ENCODE data around the gene ANKRD50. TPM values are rescaled to one million over a fixed set of nuclear protein-coding genes. Genes with fewer than 3 reads are reported as not detected.

The ANKRD50 gene
- total and polyA plus RNA-seq, 9 of the 15 experiments (the other 6 are each of a cell fraction or from before 2014, with no cell fraction given) = 2.0 to 8.0 (median 6.2) TPM

- TF ChIP-seq CGGBP1 (CRISPR knock-in tag; IDR thresholded peaks at IDR 0.05) = no peak
- no peak for TF ChIP-seq HIVEP1 (CRISPR knock-in tag; IDR thresholded peaks at IDR 0.05)
These were observed 7.1 kb downstream of the ANKRD50 start (continued) for GRCh38 chr4:124705393-124705792.

- Histone ChIP-seq H3K27ac (ENCODE audit: extremely low read depth, low read depth, low read length) (no peak overlapping the region), H3K9ac (ENCODE audit: insufficient read depth in 1 of 2, low read depth in 2 of 2, low read length in 2 of 2) (no peak overlapping the region), H4K20me1 (replicated peaks; ENCODE audit: control insufficient read depth, insufficient read depth, low read length) (no peaks in the 10 kb centered on the region), H3K36me3 (ENCODE audit: control insufficient read depth, insufficient read depth, low read length) (peaks cover 25% of the 10 kb centered on the region; the same call in 2 of the 3 replicates), H3K4me1 (replicated peaks in 1 of 2; ENCODE audit: control insufficient read depth in 2 of 2, insufficient read depth in 2 of 2, low read length in 2 of 2) (peaks cover 0 to under 1% of the 10 kb centered on the region in 2 experiments; a peak in 2 of 5 replicates), H3K9me1 (ENCODE audit: control insufficient read depth, insufficient read depth, low read length) (no peaks in the 10 kb centered on the region), H3K79me2 (ENCODE audit: control insufficient read depth, insufficient read depth, low read length) (peaks cover 39% of the 10 kb centered on the region), H3K27me3 (ENCODE audit: control insufficient read depth in 2 of 2, insufficient read depth in 2 of 2, low read length in 2 of 2) (no peaks in the 10 kb centered on the region), H3K4me3 (no peak overlapping the region), H3K4me2 (ENCODE audit: insufficient read depth, low read length) (no peak overlapping the region), H3K9me3 (replicated peaks; ENCODE audit: control insufficient read depth, insufficient read depth, low read depth, low read length) (no peaks in the 10 kb centered on the region), H2AFZ (ENCODE audit: low read depth, low read length) (no peak overlapping the region)
- FAIRE-seq = no peak
- intact Hi-C loops (cut with micrococcal nuclease) (no loop called here), in situ Hi-C loops (cut with MboI) (no loop called here)
- no TSS peak for BruUV-seq (replicated peaks)
- no peak for ATAC-seq
- TF ChIP-seq HBP1 (CRISPR knock-in tag; IDR thresholded peaks at IDR 0.05) (no peak), CUX1 (CRISPR knock-in tag; IDR thresholded peaks at IDR 0.05) (no peak), ZBTB43 (CRISPR knock-in tag; IDR thresholded peaks at IDR 0.05) (no peak), ZSCAN29 (IDR thresholded peaks at IDR 0.05) (no peak)
- CTCF ChIA-PET (ENCODE audit: low intra/inter-chr PET ratio) = no interaction called here
- POLR2A ChIA-PET = interaction anchor here (1.1 to 1.9 kb wide), 2 partner anchors 9 to 13 kb away, joined by 3 to 4 read pairs; partner anchors contain the start of gene ANKRD50
- DNase-seq (ENCODE audit: extremely low read depth in 1 of 4, low spot score in 3 of 4) = no peak
- 79% methylated on average over 6 of the region's 6 CpGs for WGBS (ENCODE audit: insufficient coverage, low coverage, missing lambda C conversion rate)
These were observed 9.4 kb downstream of the ANKRD50 start for GRCh38 chr4:124703154-124703553.
